HG02759 (cell line): ENCODE results near the gene TUBB8B.
"Not testable (repeated sequence)": the region's sequence is repeated elsewhere in the genome, so short reads cannot be mapped to it uniquely, and the experiment has no call there.

ENCODE experiments used
- ATAC-seq: cut with Tn5 transposase; IDR thresholded peaks from one replicate; pipeline ENCODE4 v1.9.1; 2021; ENCODE audit warnings: mild to moderate bottlenecking, moderate library complexity; ENCODE audit not compliant: unreplicated experiment

Gene TUBB8B

DNA sequence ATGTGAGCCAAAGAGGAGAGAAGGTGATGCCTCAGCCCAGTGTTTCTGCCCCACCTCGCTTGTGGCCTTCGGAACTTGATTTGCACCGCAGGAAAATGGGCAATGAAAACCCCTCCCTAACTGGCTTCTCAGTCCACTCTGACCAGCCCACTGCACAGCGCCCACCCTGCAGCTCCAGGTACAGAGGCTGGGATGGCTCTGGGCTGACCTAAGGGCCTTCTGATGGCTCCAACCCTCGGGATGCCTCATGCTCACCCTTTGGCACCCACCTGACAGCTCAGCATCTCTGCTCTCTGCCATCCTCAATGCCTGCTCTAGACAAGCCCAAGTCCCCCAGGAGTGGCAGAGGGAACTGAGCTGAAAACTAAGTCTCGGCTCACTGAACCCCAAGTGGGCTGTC, 36.2 kb downstream of the TUBB8B start:
- not testable (repeated sequence) for ATAC-seq

GRCh38 chr18:12773-13172, 36.6 kb downstream of the TUBB8B start:
- ATAC-seq = not testable (repeated sequence)

DNA sequence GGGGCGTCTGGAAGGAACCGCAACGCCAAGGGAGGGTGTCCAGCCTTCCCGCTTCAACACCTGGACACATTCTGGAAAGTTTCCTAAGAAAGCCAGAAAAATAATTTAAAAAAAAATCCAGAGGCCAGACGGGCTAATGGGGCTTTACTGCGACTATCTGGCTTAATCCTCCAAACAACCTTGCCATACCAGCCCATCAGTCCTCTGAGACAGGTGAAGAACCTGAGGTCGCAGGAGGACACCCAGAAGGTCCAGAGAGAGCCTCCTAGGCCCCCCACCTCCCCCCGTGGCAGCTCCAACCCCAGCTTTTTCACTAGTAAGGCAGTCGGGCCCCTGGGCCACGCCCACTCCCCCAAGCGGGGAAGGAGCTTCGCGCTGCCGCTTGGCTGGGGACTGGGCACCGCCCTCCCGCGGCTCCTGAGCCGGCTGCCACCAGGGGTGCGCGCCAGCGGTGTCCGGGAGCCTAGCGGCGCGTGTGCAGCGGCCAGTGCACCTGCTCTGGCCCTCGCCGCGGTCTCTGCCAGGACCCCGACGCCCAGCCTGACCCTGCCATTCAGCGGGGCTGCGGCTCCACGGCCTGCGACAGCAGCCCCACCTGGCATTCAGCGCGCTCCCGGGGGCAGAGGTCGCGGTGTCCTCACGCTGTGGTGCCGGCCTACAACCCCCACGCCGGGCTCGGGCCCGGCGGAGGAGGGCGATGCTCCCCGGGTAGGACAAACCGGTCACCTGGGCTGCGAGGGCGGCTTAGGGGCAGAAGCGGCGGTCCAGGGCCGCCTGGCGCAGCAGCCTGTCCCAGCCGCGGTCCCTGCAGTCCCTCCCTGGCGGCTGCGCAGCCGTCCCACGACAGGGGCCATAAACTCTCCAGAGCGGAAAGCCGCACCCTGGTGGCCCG, 37.8 kb downstream of the TUBB8B start:
- not testable (repeated sequence) for ATAC-seq

- not testable (repeated sequence) for ATAC-seq
Measured at GRCh38 chr18:10624-11184, 38.7 kb downstream of the TUBB8B start.

DNA sequence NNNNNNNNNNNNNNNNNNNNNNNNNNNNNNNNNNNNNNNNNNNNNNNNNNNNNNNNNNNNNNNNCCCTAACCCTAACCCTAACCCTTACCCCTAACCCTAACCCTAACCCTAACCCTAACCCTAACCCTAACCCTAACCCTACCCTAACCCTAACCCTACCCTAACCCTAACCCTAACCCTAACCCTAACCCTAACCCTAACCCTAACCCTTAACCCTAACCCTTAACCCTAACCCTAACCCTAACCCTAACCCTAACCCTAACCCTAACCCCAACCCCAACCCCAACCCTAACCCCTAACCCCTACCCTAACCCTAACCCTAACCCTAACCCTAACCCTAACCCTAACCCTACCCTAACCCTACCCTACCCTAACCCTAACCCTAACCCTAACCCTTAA, 39.5 kb downstream of the TUBB8B start:
- not testable (repeated sequence) for ATAC-seq
